ENCODE data around the gene KCNJ2.

GRCh38 chr17:70172923-70173322 is 3.6 kb downstream of the KCNJ2 start:
- TF ChIP-seq CTCF (IDR thresholded peaks at IDR 0.05; ENCODE audit: borderline replicate concordance, extremely low read depth, low read length, poor library complexity, severe bottlenecking) = no peak
- no peak for TF ChIP-seq EZH2 (IDR thresholded peaks at IDR 0.05; ENCODE audit: borderline replicate concordance, low read depth, low read length, severe bottlenecking)

Measured in DND-41 (cell line).